K562 (cell line): Measurements from ENCODE around the gene FRYL. TPM values are rescaled to one million over a fixed set of nuclear protein-coding genes. Genes with fewer than 3 reads are reported as not detected.
A peak's percentile ranks its signal among the peaks of the same experiment; 100 is the strongest.

Source experiments
- ARID4B ChIP-seq: sonication (generic); formaldehyde crosslinking; IDR thresholded peaks from 2 replicates; pipeline ENCODE4 v1.8.0; 2022; ENCODE audit warnings: mild to moderate bottlenecking, missing genetic modification reagents
- E2F6 ChIP-seq, 2 experiments: IDR thresholded peaks; 2 replicates each; pipeline ENCODE4 v1.6.1; 2011; ENCODE audit warnings: borderline replicate concordance in 1 of 2, control low read depth in 1 of 2, low read depth in 1 of 2, low read length in 1 of 2, mild to moderate bottlenecking in 1 of 2, mixed read lengths in 1 of 2, moderate library complexity in 1 of 2; ENCODE audit not compliant: insufficient read depth in 1 of 2, insufficient read length in 1 of 2, poor library complexity in 1 of 2, severe bottlenecking in 1 of 2; ENCODE audit errors: extremely low read depth in 1 of 2
- ELF4 ChIP-seq: fragments of 450-650 bp; formaldehyde crosslinking; IDR thresholded peaks from 2 replicates; pipeline ENCODE4 v1.4.0; 2022; ENCODE audit warnings: missing genetic modification characterization
- FOXA3 ChIP-seq, 2 experiments: fragments of 450-650 bp in 1 of 2; sonication (generic) in 1 of 2; formaldehyde crosslinking; IDR thresholded peaks in 1 of 2; conservative IDR thresholded peaks in 1 of 2; 2 replicates each; pipeline versions ENCODE4 v1.4.0 to v1.8.0; 2020 to 2022; ENCODE audit warnings: mild to moderate bottlenecking in 2 of 2, missing genetic modification reagents in 1 of 2
- HDAC1 ChIP-seq, 2 experiments: fragments of 450-650 bp; IDR thresholded peaks; 2 replicates each; pipeline ENCODE4 v1.6.1; 2016 to 2017; ENCODE audit warnings: inconsistent platforms in 1 of 2, mild to moderate bottlenecking in 1 of 2, moderate library complexity in 1 of 2
- HNRNPL ChIP-seq: fragments of 200-400 bp; formaldehyde crosslinking; IDR thresholded peaks from 2 replicates; pipeline ENCODE4 v1.6.1; 2017; ENCODE audit warnings: low read depth, mild to moderate bottlenecking, low read length
- HNRNPLL ChIP-seq: fragments of 200-400 bp; formaldehyde crosslinking; IDR thresholded peaks from 2 replicates; pipeline ENCODE4 v1.6.1; 2017; ENCODE audit warnings: low read length, low read depth, mild to moderate bottlenecking; ENCODE audit not compliant: poor library complexity, severe bottlenecking
- HOXB6 ChIP-seq: fragments of 250-450 bp; sonication (Bioruptor Pico); IDR thresholded peaks from 2 replicates; pipeline ENCODE4 v1.5.1; 2022; ENCODE audit warnings: mild to moderate bottlenecking, borderline replicate concordance
- JUN ChIP-seq, 2 experiments: sonication (generic) in 1 of 2; formaldehyde crosslinking in 1 of 2; IDR thresholded peaks; 2 replicates each; pipeline versions ENCODE4 v1.6.1 to v1.8.0; 2012 to 2022; ENCODE audit warnings: borderline replicate concordance in 2 of 2, mild to moderate bottlenecking in 2 of 2, improper control_type of control experiment in 1 of 2, low read depth in 1 of 2, low read length in 1 of 2, missing genetic modification reagents in 1 of 2
- KDM2B ChIP-seq: fragments of 250-450 bp; sonication (Bioruptor Pico); IDR thresholded peaks from 2 replicates; pipeline ENCODE4 v1.8.0; 2021; ENCODE audit warnings: mild to moderate bottlenecking, moderate library complexity
- MEF2A ChIP-seq: IDR thresholded peaks from 2 replicates; pipeline ENCODE4 v1.6.1; 2011; ENCODE audit warnings: low read depth, mild to moderate bottlenecking, low read length, moderate library complexity; ENCODE audit not compliant: control insufficient read depth
- MTA1 ChIP-seq: fragments of 450-650 bp; IDR thresholded peaks from 2 replicates; pipeline ENCODE4 v1.6.1; 2017; ENCODE audit warnings: borderline replicate concordance
- MXI1 ChIP-seq: IDR thresholded peaks from 2 replicates; pipeline ENCODE4 v1.6.1; 2011; ENCODE audit warnings: low read depth, mild to moderate bottlenecking, improper control_type of control experiment, low read length
- NBN ChIP-seq: fragments of 450-650 bp; IDR thresholded peaks from 2 replicates; pipeline ENCODE4 v1.6.1; 2016; ENCODE audit warnings: low read depth, mild to moderate bottlenecking
- NFIC ChIP-seq: fragments of 450-650 bp; IDR thresholded peaks from 2 replicates; pipeline ENCODE4 v1.6.1; 2017; ENCODE audit warnings: mild to moderate bottlenecking, inconsistent platforms
- POLR2A ChIP-seq: fragments of 450-650 bp; conservative IDR thresholded peaks from 2 replicates; pipeline ENCODE4 v1.6.1; 2016
- PPARD ChIP-seq: fragments of 250-450 bp; sonication (Bioruptor Pico); IDR thresholded peaks from 2 replicates; pipeline ENCODE4 v1.8.0; 2022; ENCODE audit warnings: inconsistent platforms, mild to moderate bottlenecking, moderate library complexity
- RFX1 ChIP-seq: fragments of 450-650 bp; IDR thresholded peaks from 2 replicates; pipeline ENCODE4 v1.6.1; 2016; ENCODE audit warnings: mild to moderate bottlenecking, moderate library complexity
- SIX5 ChIP-seq, 2 experiments: IDR thresholded peaks; 2 replicates each; pipeline ENCODE4 v1.6.1; 2011; ENCODE audit warnings: low read length in 2 of 2, borderline replicate concordance in 1 of 2, low read depth in 1 of 2, mild to moderate bottlenecking in 1 of 2, moderate library complexity in 1 of 2; ENCODE audit not compliant: insufficient read depth in 1 of 2
- STAG1 ChIP-seq: sonication (generic); formaldehyde crosslinking; IDR thresholded peaks from 2 replicates; pipeline ENCODE4 v1.5.0; 2020; ENCODE audit warnings: missing genetic modification reagents, borderline replicate concordance
- TFAM ChIP-seq: fragments of 250-450 bp; sonication (Bioruptor Pico); conservative IDR thresholded peaks from 2 replicates; pipeline ENCODE4 v1.5.0; 2021; ENCODE audit warnings: mild to moderate bottlenecking, moderate library complexity
- ZNF121 ChIP-seq: sonication (generic); formaldehyde crosslinking; conservative IDR thresholded peaks from 2 replicates; pipeline ENCODE4 v1.8.0; 2022; ENCODE audit warnings: missing genetic modification reagents
- ZNF384 ChIP-seq: IDR thresholded peaks from 2 replicates; pipeline ENCODE4 v1.6.1; 2012; ENCODE audit warnings: low read depth, low read length, improper control_type of control experiment
- ZZZ3 ChIP-seq: fragments of 450-650 bp; IDR thresholded peaks from 2 replicates; pipeline ENCODE4 v1.6.1; 2016; ENCODE audit warnings: antibody characterized with exemption, mild to moderate bottlenecking, moderate library complexity
- polyA plus RNA-seq, 8 experiments: library from polyadenylated mRNA; depleted of rRNA in 4 of 8; stranded (reverse) in 5 of 8; unstranded in 3 of 8; fragments of >200 nt; fragmentation: Nextera tagmentation in 2 of 8; fragmentation: Illumina TruSeq in 1 of 8; extraction: Ambion mirVana in 2 of 8; extraction: Trizol in 1 of 8; gene quantifications; 2 replicates each; pipeline versions ENCODE4 v1.2.1 to v1.2.3, GENCODE V29; 2011 to 2014; ENCODE audit warnings: inconsistent platforms in 1 of 8, missing spikeins in 1 of 8
- total RNA-seq, 7 experiments: library from RNA; depleted of rRNA in 6 of 7; stranded (reverse); fragments of >200 nt in 6 of 7; fragmentation: Illumina TruSeq in 2 of 7; extraction: Trizol in 2 of 7; gene quantifications; 2 replicates each; pipeline versions ENCODE4 v1.2.1 to v1.2.3, GENCODE V29; 2011 to 2021; ENCODE audit warnings: low replicate concordance in 1 of 7

Gene FRYL
- total and polyA plus RNA-seq, 9 of the 15 experiments (the other 6 are each of a cell fraction or from before 2014, with no cell fraction given): 7.2 to 34.9 (median 15.9) TPM

GRCh38 chr4:48483777-48484493, 296.1 kb downstream of the FRYL start (continued):
- TF ChIP-seq JUN (IDR thresholded peaks at IDR 0.05; ENCODE audit: borderline replicate concordance, low read depth, low read length) (no peak), JUN (CRISPR knock-in tag; IDR thresholded peaks at IDR 0.05; ENCODE audit: borderline replicate concordance) (no peak), ZNF384 (no peak), HNRNPL (peak; percentile 83; the same call in 1 of the 2 replicates), E2F6 (IDR thresholded peaks at IDR 0.05; ENCODE audit: borderline replicate concordance in 1 of 2, extremely low read depth in 1 of 2, insufficient read depth in 1 of 2, insufficient read length in 1 of 2, low read depth in 1 of 2, low read length in 1 of 2, poor library complexity in 1 of 2, severe bottlenecking in 1 of 2) (peak in 1 of 2 experiments; percentile 0), FOXA3 (CRISPR knock-in tag; conservative IDR thresholded peaks at IDR 0.05 in 1 of 2, IDR thresholded peaks at IDR 0.05 in 1 of 2) (no peak), HDAC1 (IDR thresholded peaks at IDR 0.05) (peak in 1 of 2 experiments; percentile 40; a peak in 1 of 4 replicates), ZNF121 (CRISPR knock-in tag) (no peak), MTA1 (no peak), ZZZ3 (no peak), MXI1 (no peak), KDM2B (no peak), PPARD (CRISPR knock-in tag) (no peak), MEF2A (no peak), TFAM (no peak), POLR2A (no peak), ELF4 (no peak), RFX1 (no peak), HNRNPLL (peak; percentile 7), NBN (no peak), ARID4B (CRISPR knock-in tag) (peak; percentile 73), STAG1 (no peak), NFIC (peak; percentile 40), SIX5 (IDR thresholded peaks at IDR 0.05; ENCODE audit: borderline replicate concordance in 1 of 2, insufficient read depth in 1 of 2, low read depth in 1 of 2, low read length in 2 of 2) (no peak), HOXB6 (CRISPR knock-in tag) (no peak)
